TTC549 (cell line): ENCODE measurements around the gene SEMA3C.
A peak's percentile ranks its signal among the peaks of the same experiment; 100 is the strongest.

Source experiments
- FAIRE-seq: peaks from 2 replicates; lab custom pipeline; 2012; peaks lifted over from hg19 to GRCh38; lab: Jason Lieb, UNC

Gene SEMA3C

DNA sequence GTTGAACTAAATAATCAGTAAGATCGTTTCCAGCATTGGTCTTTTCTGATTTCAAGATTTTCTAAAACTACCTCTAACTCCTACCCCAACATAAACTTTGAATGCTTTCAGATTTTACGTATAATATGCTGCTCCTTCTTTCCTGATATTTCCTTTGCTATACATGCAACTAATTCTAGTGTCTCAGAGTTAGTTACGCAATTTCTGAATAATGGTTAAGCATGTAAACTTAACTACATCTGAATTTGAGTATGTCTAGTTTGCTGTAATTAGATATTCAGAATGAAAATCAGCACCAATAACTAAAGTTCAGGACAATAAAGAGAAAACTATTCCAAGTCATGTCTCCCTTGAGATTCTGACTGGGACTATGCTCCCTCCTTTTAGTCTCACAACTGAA is 71.0 kb downstream of the SEMA3C start:
- no peak for FAIRE-seq

DNA sequence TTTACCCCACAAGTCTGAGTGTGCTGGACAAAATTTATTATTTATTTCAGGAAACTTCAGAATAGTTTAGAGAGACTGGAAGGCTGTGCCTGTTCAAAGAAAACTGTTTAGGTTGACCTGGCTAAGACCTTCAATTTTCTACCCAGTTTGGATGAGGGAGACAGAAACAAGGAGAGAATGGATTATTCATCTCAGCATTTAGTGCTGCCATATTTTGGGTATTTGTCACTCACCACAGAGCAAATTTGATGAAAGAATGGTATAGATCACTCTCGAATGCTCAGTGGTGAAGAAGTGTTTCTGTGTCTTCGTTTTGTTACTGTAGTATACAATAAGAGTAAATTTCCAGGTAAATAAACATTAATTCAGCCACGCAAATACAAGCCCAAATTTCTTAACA is 71.8 kb downstream of the SEMA3C start:
- FAIRE-seq, result no peak

DNA sequence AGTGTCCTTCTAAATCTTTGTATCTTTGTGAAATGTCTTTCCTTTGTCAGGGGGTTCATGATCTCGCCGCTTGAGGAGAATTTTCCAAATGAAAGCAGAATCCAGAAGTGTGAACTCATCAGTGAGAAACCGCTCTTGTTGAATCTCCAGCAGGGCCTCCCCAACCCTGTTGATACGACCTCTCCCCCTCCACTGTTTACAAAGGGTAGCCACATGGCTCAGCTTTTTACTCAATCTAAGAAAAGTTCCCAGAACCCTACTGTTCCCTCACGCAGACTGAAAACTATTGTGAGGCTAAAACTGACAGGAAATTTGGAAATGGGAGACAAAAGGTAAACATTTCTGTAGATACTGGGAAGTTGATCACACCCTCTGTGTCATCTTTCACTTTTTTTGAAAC is 73.9 kb downstream of the SEMA3C start:
- no peak for FAIRE-seq

DNA sequence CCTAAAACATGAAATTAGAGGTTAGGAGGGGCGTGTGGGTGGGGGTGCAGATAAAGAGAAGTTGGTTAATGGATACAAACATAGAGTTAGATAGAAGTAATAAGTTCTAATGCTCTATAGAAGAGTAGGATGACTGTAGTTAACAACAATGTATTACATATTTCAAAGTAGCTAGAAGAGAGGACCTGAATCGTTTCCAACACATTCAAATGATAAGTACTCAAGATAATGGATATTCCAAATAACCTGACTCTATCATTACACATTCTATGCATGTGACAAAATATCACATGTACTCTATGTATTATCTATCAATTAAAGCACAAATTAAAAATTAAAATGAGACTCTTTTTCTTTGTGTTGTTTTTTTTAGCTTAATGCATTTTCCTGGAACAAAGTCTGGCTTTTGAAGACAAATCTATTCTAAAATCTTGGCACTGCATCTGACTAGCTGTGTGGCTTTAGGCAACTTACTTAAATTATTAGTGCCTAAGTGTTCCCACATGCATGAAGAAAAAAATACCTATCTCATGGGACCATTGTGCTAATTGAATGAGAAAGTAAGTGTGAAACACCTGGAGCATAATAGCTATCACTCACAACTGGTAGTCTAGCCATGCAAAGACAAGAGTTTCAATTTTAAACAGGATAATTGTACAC is 75.7 kb downstream of the SEMA3C start:
- peak; percentile 56 for FAIRE-seq

DNA sequence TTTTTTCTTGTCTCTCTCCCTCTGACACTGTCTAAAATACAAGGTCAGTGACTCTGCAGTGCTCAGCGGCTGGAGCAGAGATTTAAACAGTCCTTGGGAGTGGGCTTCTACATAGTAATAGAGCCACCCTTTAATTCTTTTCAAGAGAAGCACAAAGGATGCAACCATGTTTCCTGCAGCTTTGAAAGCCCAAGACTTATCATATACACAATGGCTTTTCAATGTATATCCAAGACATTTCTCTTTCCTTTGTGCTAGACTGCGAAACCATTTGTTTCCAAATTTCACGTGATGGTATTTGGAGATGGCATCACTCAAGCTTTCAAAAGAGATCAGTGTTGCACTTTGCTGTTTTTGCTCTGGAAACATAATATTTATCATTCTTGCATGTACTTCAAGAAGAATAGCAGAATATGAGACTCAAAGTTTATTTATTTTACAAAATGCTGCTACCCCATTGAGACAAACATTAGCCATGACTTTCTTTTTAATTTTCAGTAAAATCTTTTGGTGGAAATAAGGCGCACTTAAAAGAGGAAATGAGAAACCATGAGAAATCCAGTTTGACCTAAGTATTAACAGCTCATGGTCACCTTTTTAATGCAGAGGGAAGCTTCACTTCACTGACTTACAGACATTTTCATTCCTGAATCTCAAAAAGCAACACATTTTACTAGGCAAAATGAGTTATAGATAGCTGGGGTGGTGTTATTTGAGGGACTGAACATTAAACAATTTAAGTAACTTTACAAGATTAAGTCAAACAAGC is 76.6 kb downstream of the SEMA3C start:
- FAIRE-seq, result peak; percentile 87

DNA sequence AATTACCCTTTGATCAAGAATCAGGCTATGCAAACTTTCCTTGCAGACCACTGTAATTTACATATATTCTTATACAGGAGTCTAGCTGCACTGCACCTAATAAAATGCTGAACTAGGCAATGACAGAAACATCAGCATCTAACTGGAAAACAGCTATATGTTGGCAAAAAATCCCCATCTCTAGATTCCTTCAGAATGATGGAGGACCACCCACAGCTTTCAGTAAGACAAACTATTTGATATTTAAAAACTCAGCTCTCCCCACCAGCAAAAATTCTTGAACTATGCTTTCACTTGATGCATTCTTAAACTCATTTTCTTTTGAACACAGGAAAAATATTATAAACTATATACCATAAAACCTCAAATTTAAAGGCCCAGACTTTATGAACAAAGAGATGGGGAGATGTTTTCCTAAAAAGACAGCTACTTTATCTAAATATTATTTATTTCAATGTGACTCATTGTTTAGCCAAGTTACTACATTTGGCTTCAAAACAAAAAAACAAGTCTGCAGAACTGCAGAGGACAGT is 77.4 kb downstream of the SEMA3C start:
- no peak for FAIRE-seq

DNA sequence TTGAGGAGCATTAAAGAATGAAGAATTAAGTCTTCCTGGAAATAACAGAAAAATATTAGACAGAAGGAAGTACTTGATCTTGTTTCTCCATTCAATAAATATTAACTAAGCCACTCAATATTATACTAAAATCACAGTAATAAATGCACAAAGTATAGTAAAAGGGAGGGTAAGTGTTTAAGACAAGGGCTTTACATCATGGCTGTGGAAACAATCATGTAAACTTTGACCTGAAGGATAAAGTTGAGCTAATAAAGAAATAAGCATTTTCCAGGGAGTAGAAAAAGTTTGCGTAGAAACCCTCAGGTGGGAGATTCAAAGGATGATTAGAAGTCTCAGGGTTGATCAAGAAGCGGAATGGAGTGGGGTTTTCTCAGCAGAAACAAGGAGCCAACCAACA is 78.2 kb downstream of the SEMA3C start:
- FAIRE-seq, result no peak

DNA sequence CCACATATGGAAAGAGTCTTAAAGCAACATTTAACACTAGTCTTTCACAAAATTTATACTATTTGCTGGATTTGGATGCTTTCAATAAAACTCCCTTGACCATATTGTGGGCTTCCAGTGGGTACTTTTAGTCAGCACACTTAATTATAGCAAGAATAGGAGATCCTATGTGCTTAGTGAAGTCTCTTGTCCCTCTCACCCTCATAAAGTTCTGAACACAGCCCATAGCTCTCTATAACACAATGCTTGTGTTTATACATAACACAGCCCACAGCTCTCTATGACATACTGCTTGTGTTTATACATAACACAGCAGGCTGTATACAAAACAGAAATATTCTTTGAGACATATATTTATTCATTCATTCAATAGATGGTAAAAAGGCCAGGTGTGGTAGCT is 79.0 kb downstream of the SEMA3C start:
- FAIRE-seq, result no peak

DNA sequence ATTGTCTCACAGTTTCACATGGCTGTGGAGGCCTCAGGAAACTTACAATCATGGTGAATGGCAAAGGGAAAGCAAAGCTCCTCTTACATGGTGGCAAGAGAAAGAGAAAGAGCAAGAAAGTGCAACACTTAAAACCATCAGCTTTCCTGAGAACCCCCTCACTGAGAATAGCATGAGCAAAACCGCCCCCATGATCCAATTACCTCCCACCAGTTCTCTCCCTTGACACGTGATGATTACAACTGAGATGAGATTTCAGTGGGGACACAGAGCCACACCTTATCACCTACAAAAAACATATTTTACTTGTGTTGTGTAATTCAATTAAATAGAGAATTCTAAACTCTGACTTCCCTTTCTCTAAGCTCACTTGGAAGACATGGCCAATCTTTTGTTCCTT is 80.2 kb downstream of the SEMA3C start:
- FAIRE-seq, result no peak

DNA sequence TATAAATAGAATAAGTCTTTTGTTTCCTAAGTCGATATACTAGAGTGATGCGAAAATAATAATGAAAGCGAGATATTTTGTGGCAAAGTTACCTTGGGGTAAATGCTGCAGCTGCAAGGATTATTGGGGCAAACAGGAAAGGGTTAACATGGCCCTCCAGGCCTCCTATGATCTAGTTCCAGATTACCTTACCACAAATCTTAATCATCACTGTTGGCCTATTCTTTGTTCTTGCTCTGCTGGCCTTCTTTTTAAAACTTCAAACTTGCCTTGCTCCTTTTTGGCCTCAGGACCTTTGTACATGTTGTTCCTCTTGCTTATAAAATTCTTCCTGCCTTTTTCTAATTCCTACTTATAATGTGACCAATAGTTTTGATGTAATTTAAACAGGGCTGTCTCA is 81.5 kb downstream of the SEMA3C start:
- FAIRE-seq, result no peak

DNA sequence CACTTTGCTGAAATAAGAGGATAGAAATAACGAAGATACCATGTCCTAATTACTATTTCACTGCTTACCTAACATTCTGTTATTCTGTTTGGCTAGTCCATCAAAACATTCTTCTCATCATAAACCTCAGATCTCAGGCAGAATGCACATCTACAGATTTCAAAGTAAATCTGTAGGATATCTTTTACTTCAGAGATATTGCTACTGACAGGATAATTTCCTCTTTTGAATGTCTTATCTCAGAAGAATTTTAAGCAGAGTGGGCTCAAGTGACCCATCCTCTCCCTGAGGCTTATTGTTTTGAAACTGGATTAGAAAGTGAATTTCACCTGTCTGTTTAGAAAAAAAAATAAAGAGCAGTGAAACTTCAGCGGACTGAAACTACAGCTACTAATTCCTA is 83.6 kb downstream of the SEMA3C start:
- FAIRE-seq, result no peak

DNA sequence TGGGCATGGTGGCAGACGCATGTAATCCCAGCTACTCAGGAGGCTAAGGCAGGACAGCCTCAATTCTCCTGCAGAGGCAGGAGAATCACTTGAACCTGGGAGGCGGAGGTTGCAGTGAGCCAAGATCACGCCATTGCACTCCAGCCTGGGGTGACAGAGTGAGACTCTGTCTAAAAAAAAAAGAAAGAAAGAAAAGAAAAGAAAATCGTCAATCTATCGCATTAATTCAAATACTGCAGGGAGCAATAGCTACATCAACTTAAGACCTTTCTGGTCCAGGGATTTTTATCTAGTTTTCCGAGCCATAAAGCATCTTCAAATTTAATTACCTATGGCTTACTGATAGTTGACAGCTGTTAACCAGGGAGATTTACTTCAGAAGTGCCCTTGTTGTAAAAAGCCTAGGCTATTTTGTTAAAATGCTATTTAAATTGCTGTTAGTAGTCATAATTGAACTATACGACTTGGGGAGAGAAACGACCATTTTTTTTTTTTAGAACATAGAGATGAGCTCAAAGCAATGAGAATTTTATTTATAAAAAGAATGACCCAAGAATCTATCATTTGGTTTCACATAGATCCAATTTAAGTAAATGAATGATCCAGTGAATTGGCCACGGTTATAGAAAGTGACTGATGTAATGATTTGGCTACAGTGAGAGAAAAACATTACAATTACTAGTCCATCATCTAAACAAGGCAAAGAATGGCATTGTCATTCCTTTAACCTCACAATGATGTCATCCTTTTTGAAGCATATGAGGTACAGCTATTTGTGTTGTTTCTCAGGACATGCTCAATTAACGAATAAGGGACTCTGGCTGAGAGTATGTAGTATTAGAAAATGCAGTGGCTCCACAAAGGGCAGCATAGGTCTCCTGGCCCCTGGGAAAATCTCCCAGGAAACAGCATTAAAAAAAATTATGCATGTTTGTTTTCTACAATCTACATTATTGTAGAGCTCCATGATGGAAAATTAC is 85.3 kb downstream of the SEMA3C start:
- no peak for FAIRE-seq

DNA sequence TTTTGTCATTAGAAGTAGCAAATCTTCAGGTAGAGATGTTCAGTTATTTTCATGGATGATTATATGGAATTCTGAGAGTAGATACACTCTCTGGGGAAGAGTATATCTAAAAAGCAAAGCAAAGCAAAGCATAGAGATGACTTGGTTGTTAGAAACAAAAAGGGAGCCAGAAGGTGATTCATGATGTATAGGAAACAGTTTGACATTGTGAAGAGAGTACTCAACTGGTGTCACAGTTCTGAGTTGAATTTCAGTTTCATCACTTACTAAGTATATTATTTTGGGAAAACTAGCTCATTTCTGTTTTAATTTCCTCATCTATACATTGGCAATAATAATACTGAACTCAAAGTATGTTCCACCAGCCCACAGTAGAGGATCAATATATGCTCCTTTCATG is 86.8 kb downstream of the SEMA3C start:
- no peak for FAIRE-seq

DNA sequence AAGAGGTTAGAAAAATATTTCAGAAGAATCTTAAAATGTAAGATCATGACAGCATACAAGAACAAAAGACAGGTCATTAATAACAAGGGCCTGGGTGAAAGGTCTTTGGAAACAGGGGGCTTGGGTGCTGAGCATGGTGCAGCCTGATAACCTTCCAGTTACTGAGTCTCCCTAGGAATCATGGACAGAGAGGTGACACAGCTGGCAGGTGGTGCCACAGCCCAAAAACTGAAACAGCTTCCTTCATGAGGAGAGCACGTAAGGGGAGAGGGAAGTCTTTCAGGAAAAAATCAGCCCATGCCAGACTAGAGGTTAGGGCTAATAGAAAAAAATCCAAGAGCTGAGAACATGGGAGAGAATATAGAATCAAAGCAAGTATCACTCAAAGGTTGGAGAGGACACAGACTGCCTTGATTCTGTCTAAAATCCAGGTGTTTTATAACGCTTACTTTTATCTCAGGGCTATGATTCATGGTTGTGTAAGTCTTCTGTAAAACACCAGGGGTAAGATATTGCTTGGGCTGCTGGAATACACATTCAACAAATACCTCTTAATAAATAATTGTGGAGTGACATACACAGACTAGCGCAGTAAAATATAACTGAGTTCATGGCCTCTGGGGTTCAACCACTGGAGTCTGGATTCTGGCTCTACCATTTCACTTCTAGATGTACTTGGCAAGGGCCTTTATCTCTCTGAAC is 88.1 kb downstream of the SEMA3C start:
- no peak for FAIRE-seq

DNA sequence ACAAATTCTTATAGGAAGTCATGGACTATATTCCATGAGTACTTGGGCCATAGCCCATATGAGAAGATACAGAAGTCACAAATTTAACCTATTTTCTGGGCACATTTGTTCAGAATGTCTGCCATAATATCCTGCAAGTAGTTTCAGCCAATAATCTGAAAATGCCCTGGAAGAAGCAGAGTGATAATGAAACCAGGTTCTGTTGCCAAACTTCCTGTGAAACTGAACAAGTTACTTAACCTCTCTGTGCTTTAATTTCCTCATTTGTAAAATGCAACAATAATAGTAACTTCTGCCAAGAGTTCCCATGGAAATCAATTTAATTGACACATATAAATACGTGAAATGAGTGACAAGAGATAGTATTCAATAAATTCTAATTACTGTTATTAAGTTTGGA is 88.8 kb downstream of the SEMA3C start:
- no peak for FAIRE-seq

DNA sequence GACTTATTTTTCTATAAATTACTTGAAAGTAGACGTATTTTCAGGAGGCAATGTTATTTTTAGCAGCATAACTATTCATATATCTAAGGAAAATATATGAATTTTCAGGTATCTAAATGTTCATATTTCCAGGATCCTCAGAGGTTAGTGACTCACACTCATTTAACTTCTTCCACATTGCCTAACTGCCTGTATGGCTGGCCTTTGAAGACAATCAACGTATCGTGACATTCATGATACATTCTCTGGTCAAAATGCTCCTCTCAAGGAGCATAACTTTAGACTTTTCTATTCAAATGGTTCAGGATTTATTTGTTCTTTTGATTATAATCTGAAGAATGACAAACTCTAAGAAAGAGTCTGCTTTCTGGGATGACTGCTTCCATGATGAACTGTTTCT is 89.3 kb downstream of the SEMA3C start:
- FAIRE-seq, result no peak

DNA sequence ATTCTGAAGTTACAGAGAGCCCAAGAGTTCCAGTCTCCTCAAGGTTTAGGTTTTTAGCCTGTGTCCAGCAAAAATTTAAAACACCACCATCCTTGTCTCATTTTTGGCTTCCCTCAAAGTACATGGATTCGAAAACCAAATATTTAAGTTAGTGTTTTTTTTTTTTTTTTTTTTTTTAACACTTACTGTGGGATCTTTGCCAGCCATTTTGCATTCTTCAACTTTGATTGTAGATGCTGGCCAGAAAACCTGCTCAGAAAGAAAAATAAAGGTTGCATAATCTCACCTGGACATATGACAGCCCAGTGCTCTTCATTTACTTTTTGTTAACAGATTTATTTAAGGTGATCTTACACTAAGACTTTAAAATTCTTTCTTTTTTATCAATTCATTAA is 91.6 kb downstream of the SEMA3C start:
- no peak for FAIRE-seq

DNA sequence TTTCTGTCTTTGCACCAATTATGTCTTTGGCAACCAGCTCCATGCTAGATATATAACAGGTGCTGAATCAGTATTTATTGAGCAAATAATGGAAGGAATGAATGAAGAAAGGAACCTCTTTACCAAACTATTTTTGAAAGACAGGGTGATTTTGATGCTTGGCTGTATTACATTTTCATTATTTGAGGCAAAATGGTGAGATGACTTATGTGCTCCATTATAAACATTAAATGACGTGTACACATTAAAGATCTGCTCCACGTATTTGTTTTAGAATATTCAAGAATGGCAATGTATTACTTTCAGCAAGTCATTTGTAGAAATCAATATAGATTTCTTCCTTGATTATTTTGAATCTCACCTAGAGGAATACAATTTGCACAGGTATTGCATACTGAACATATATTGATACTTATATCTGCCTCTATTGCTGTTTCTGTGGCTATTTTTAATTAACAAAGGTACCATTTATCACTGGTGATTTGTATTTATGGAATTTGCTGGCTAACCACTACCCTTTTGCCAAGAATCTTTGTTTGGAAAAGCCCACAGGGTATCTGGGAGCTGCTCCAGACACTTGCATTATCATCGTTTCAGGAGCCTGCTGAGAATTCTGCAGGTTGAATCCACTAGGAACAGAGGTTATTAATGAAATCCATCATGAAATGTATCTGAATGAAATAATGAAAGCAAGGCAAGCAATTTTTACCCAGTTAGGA is 92.2 kb downstream of the SEMA3C start:
- FAIRE-seq, result no peak

DNA sequence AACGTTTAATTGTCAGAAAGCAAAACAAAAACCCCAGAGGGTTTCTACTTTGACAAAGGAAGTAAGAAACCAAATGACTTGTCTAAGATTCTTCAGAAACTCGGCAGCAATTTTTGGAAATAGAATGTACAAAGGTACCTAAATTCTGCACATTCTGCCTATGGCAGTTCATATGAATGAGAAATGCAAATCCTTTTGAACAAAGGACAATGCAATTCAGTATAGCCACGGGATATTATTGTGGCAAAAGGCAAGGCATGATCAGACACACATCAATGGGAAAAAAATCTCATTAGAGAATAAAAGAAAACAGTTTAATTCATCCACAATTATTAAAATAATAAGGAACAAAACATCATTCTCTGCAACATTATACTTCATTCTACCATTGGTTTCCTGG is 93.4 kb downstream of the SEMA3C start:
- FAIRE-seq, result no peak

DNA sequence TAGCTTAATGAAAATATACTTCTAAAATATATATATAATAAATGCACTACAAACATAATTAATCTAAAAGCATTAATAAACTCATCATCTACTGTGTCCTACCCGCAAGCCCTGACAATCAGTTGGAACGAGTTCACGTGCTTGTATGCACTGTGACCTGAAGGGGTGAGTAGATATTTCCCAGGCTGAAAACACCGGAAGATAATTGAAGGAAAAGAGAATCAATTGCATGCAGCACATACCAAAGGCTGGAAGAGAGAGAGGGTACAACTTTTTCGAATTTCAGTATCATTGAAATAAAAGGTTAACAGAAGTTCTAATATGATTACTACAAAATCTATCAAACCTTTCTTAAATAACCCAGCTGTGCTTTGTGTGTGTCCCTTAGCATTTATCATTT is 94.6 kb downstream of the SEMA3C start:
- FAIRE-seq, result no peak

DNA sequence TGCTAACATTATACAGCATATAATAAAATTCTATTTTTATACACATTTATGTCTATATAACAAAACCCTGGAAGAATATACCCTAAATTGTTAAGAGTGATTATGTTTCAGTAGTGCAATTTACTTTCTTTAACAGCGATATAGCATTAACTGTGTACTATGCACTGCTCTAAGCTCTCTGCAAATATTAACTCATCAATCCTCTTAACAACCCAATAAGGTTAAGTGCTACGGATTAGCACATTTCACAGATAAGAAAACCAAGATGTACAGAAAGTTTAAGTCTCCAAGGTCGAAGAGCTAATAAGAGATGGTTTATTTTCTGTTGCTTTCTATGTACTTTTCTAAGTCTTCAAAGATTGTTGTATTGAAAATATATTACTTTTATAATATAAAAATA is 95.8 kb downstream of the SEMA3C start:
- no peak for FAIRE-seq
